GM20000 (cell line): Measurements from ENCODE around the gene FBLN7.

Source experiments
- DNase-seq: peaks from one replicate; pipeline ENCODE4 v3.0.0; 2012; ENCODE audit warnings: low spot score
- TF ChIP-seq, protein P1 (sequence below): IDR thresholded peaks from 2 replicates; pipeline ENCODE4 v1.5.1; 2012; ENCODE audit warnings: mild to moderate bottlenecking, control low read depth; ENCODE audit errors: extremely low read depth, missing control alignments

FBLN7 gene

DNA sequence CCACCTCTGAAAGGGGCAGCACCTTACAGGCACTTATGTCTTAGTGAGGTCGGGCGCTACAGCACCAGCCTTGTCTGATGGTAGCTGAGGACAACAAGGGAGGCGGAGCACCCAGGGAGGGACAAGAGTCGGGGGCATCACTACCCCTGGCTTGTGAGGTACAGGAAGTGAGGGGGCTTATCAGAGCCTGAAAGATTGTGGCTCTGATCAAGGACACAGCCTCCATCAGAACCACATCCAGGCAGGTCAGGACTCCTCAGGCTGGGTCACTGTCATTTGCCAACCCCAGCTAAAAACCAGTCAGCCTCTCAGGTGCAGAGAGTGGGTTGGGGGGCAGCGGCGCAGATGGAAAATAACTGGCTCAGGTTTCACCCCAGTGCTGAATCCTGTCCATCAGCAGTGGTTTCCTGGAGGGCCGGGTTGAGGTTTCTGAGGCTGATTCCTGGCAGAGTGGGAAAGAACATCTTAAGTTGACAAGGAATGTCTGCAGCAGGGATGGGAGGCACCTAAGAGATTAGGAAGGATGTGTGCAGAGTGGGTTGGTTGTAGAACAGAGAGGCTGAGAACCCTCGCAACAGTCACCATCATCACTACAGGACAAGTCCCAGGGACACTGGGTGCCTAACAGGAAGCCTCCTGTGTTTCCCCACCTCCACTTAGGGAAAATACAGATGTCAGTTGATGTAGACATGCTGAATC lies 45.3 kb downstream of the FBLN7 start:
- TF ChIP-seq, protein P1, sequence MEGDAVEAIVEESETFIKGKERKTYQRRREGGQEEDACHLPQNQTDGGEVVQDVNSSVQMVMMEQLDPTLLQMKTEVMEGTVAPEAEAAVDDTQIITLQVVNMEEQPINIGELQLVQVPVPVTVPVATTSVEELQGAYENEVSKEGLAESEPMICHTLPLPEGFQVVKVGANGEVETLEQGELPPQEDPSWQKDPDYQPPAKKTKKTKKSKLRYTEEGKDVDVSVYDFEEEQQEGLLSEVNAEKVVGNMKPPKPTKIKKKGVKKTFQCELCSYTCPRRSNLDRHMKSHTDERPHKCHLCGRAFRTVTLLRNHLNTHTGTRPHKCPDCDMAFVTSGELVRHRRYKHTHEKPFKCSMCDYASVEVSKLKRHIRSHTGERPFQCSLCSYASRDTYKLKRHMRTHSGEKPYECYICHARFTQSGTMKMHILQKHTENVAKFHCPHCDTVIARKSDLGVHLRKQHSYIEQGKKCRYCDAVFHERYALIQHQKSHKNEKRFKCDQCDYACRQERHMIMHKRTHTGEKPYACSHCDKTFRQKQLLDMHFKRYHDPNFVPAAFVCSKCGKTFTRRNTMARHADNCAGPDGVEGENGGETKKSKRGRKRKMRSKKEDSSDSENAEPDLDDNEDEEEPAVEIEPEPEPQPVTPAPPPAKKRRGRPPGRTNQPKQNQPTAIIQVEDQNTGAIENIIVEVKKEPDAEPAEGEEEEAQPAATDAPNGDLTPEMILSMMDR: no peak
- DNase-seq: no peak

DNA sequence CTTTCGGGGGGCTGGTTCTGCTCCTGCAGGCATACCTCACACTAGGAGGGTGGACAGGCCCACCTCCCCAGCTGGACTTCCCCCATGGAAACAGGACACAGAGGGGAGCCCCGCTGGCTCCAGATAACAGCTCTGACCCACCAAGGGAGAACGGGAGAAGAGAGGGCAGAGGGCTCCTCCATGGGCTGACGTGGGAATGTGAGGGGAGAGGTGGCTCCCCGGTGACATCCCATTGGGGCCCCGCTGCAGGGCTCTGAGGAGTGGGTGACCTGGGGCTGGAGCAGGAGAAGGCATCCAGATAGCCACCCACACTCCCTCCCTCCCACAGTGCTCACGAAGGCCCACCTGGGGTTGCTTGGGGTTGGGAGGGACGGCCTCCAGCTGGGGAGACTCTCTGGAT lies 45.9 kb downstream of the FBLN7 start:
- DNase-seq: peak; percentile 8
- TF ChIP-seq, protein P1: no peak

DNA sequence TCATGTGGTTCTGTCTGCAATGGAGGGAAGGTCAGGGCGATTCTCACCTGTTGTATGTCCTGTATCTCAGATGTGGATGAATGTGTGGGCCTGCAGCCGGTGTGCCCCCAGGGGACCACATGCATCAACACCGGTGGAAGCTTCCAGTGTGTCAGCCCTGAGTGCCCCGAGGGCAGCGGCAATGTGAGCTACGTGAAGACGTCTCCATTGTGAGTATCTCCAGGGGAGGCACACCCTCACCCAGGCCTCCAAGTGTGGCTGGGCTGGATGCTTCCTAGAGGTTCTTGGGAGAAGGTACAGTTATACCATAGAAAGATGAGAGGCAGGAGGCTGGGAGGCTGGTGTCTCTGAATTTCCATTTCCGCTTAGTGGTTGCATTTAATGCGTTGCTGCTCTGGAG lies 46.9 kb downstream of the FBLN7 start:
- TF ChIP-seq, protein P1: no peak
- DNase-seq: peak; percentile 5

DNA sequence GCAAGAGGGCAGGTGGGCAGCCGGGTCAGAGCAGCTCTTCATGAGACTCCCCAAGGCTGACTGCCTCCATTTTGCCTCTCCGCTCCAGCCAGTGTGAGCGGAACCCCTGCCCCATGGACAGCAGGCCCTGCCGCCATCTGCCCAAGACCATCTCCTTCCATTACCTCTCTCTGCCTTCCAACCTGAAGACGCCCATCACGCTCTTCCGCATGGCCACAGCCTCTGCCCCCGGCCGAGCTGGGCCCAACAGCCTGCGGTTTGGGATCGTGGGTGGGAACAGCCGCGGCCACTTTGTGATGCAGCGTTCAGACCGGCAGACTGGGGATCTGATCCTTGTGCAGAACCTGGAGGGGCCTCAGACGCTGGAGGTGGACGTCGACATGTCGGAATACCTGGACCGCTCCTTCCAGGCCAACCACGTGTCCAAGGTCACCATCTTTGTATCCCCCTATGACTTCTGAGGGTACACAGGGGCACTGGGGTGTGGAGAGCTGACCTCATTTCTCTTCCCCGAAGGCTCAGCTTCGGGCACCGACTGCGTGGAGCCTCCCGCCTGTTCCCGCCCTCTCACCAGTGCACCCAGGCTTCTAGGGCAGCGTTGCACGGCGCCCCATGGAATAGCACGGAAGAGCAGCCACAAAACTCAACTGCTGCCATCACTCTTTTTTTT lies 49.0 kb downstream of the FBLN7 start:
- TF ChIP-seq, protein P1: no peak

DNA sequence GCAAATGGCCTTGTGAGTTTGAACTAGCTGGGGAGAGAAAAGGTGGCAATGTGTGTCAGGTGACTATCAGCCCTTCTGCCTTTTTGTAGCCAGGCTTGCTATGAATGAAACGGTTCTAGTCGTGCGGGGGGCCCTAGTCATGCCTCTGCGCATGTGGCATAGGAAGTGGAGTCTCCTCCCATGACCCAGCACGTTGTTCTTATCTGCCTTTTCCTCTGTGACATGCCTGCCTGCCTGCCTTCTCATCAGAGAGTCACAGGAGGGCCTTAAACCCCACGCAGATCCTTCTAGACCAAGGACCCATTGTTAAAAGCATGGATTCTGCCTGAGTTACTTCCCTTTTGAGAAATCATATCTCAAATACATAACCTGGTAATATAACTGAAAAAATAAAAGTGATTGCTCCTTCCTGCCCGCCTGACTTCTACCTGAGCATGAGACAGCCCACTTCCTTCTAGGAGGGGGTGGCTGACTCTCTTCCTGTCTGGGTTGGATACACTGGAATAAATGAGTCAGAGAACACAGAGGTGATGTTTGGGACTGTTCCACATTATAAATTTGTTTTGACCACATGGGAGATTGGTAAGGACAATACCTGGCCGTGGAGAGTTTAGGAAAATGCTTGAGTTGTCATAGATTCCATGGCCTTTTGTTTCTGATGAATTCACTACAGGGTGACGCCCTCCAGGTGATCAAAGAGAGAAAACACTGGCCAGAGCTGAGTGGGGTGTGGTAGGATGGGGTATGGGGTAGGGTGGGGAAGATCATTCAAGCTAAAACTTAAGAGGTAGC lies 49.8 kb downstream of the FBLN7 start:
- TF ChIP-seq, protein P1: no peak
- DNase-seq: peak; percentile 61

More for the DNA sequence above, 49.0 kb downstream of the FBLN7 start:
- DNase-seq: no peak

DNA sequence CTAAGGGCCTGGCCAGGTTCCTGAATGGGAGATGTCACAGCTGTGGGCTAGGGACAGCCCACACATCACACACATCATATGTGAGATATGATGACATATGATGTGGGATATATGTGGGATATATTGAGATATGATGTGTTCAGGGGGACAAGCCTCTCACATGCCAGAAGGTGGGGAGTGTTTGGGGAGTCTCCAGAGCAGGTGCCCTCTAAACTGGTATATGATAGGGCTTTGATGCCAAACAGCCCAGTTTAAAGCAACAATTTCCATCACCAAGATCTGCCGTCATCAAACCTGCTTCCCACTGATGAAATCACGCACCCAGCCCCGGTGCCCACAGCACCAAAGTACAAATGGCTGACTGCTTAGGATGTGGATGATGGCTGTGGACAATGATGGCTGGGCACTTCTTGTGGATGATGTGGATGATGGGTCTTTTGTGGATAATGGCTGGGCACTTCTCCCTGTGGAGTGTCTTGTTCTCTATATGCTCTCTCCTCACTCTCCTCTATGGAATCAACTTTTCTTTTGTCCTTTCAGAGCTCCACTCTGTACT lies 50.9 kb downstream of the FBLN7 start:
- DNase-seq: no peak

More for the DNA sequence above, 50.9 kb downstream of the FBLN7 start:
- TF ChIP-seq, protein P1: no peak
